Measurements from ENCODE around the gene MAGI1. TPM values are rescaled to one million over a fixed set of nuclear protein-coding genes. Genes with fewer than 3 reads are reported as not detected.

Gene MAGI1
- total RNA-seq, 2 donors from 2014 or later = 27.9 to 31.5 TPM

GRCh38 chr3:65807225-65807624 lies 231.5 kb downstream of the MAGI1 start:
- intact Hi-C loops (cut with DNase I) = no loop called here
- DNase-seq (ENCODE audit: low spot score) = no peak

- intact Hi-C loops (cut with DNase I) = no loop called here
- DNase-seq (ENCODE audit: low spot score) = no peak
Observed at GRCh38 chr3:65806600-65806999, 232.1 kb downstream of the MAGI1 start.

- no peak for DNase-seq (ENCODE audit: low spot score)
- intact Hi-C loops (cut with DNase I) = no loop called here
Observed at GRCh38 chr3:65796676-65797075, 242.0 kb downstream of the MAGI1 start.

GRCh38 chr3:65795166-65795565 lies 243.6 kb downstream of the MAGI1 start:
- DNase-seq (ENCODE audit: low spot score) = no peak
- intact Hi-C loops (cut with DNase I) = no loop called here

GRCh38 chr3:65793495-65794200 lies 245.1 kb downstream of the MAGI1 start:
- DNase-seq (ENCODE audit: low spot score) = no peak
- intact Hi-C loops (cut with DNase I) = no loop called here

- intact Hi-C loops (cut with DNase I) = loop anchor here (5.0 to 10.0 kb wide), 3 partner anchors 246 to 349 kb away; partner anchors contain the start of gene MAGI1 (in 1 of the 2)
- no peak for DNase-seq (ENCODE audit: low spot score)
Observed at GRCh38 chr3:65788461-65788860, 250.3 kb downstream of the MAGI1 start.

GRCh38 chr3:65787827-65788226 lies 250.9 kb downstream of the MAGI1 start:
- intact Hi-C loops (cut with DNase I) = loop anchor here (5.0 to 10.0 kb wide), 3 partner anchors 247 to 349 kb away; partner anchors contain the start of gene MAGI1 (in 1 of the 2)
- no peak for DNase-seq (ENCODE audit: low spot score)

- no peak for DNase-seq (ENCODE audit: low spot score)
- intact Hi-C loops (cut with DNase I) = loop anchor here (5.0 to 10.0 kb wide), 3 partner anchors 247 to 350 kb away; partner anchors contain the start of gene MAGI1 (in 1 of the 2)
Observed at GRCh38 chr3:65787340-65787739, 251.4 kb downstream of the MAGI1 start.

GRCh38 chr3:65786890-65787289 lies 251.8 kb downstream of the MAGI1 start:
- intact Hi-C loops (cut with DNase I) = loop anchor here (5.0 to 10.0 kb wide), 3 partner anchors 248 to 350 kb away; partner anchors contain the start of gene MAGI1 (in 1 of the 2)
- DNase-seq (ENCODE audit: low spot score) = no peak

- intact Hi-C loops (cut with DNase I) = loop anchor here (5.0 to 10.0 kb wide), 3 partner anchors 250 to 352 kb away; partner anchors contain the start of gene MAGI1 (in 1 of the 2)
- DNase-seq (ENCODE audit: low spot score) = no peak
Observed at GRCh38 chr3:65785065-65785645, 253.6 kb downstream of the MAGI1 start.

- DNase-seq (ENCODE audit: low spot score) = no peak
Observed at GRCh38 chr3:65783117-65783516, 255.6 kb downstream of the MAGI1 start.

GRCh38 chr3:65781594-65781993 lies 257.1 kb downstream of the MAGI1 start:
- intact Hi-C loops (cut with DNase I) = loop anchor here (10.0 kb wide), 2 partner anchors 253 to 353 kb away; partner anchors contain the start of gene MAGI1 (in 1 of the 2)
- DNase-seq (ENCODE audit: low spot score) = no peak

More at GRCh38 chr3:65783117-65783516, 255.6 kb downstream of the MAGI1 start:
- intact Hi-C loops (cut with DNase I) = loop anchor here (10.0 kb wide), 2 partner anchors 252 to 352 kb away; partner anchors contain the start of gene MAGI1 (in 1 of the 2)

GRCh38 chr3:65779390-65779789 lies 259.3 kb downstream of the MAGI1 start:
- DNase-seq (ENCODE audit: low spot score) = no peak
- intact Hi-C loops (cut with DNase I) = no loop called here

GRCh38 chr3:65778968-65779367 lies 259.8 kb downstream of the MAGI1 start:
- intact Hi-C loops (cut with DNase I) = no loop called here

GRCh38 chr3:65777050-65777449 lies 261.7 kb downstream of the MAGI1 start:
- intact Hi-C loops (cut with DNase I) = no loop called here
- DNase-seq (ENCODE audit: low spot score) = no peak

More at GRCh38 chr3:65778968-65779367, 259.8 kb downstream of the MAGI1 start:
- DNase-seq (ENCODE audit: low spot score) = no peak

GRCh38 chr3:65776494-65776893 lies 262.2 kb downstream of the MAGI1 start:
- no peak for DNase-seq (ENCODE audit: low spot score)
- intact Hi-C loops (cut with DNase I) = no loop called here

- no peak for DNase-seq (ENCODE audit: low spot score)
- intact Hi-C loops (cut with DNase I) = no loop called here
Observed at GRCh38 chr3:65776081-65776480, 262.6 kb downstream of the MAGI1 start.

GRCh38 chr3:65772758-65773157 lies 266.0 kb downstream of the MAGI1 start:
- DNase-seq (ENCODE audit: low spot score) = no peak
- intact Hi-C loops (cut with DNase I) = loop anchor here in 1 of 2 donors (5.0 kb wide), 1 partner anchor 1570 kb away; no protein-coding TSS in a partner anchor

- DNase-seq (ENCODE audit: low spot score) = no peak
- intact Hi-C loops (cut with DNase I) = no loop called here
Observed at GRCh38 chr3:65767551-65767950, 271.2 kb downstream of the MAGI1 start.

GRCh38 chr3:65762235-65762580 lies 276.5 kb downstream of the MAGI1 start:
- intact Hi-C loops (cut with DNase I) = no loop called here
- DNase-seq (ENCODE audit: low spot score) = no peak

Measured in posterior vena cava (tissue), 2 donors.